Peyer's patch (tissue), 4 donors: Measurements from ENCODE around the gene DCTN3. TPM values are rescaled to one million over a fixed set of nuclear protein-coding genes. Genes with fewer than 3 reads are reported as not detected.

ENCODE experiments used
- DNase-seq, 3 donors: peaks; one replicate each; pipeline ENCODE4 v3.0.0-alpha.2; 2017 to 2019
- H3K27ac ChIP-seq, 4 donors: fragments of 200-600 bp; sonication (generic); one replicate each; pipeline ENCODE4 v1.5.1; 2016 to 2019
- H3K27me3 ChIP-seq, 2 donors: fragments of 200-600 bp; sonication (generic); one replicate each; pipeline ENCODE4 v1.5.1; 2019
- H3K36me3 ChIP-seq, 3 donors: fragments of 200-600 bp; sonication (generic); one replicate each; pipeline ENCODE4 v1.5.1; 2016 to 2019
- H3K4me1 ChIP-seq, 4 donors: fragments of 200-600 bp; sonication (generic); one replicate each; pipeline ENCODE4 v1.5.1; 2016 to 2019
- H3K4me3 ChIP-seq, 4 donors: fragments of 200-600 bp; sonication (generic); 1 replicate in 3 of 4; 2 replicates in 1 of 4; pipeline ENCODE4 v1.5.1; 2016 to 2019; ENCODE audit warnings: mild to moderate bottlenecking in 1 of 4
- H3K9me3 ChIP-seq, 4 donors: fragments of 200-600 bp; sonication (generic); one replicate each; pipeline ENCODE4 v1.5.1; 2016 to 2019; ENCODE audit warnings: mild to moderate bottlenecking in 1 of 4
- CTCF ChIP-seq, 6 experiments: fragments of 450-650 bp in 4 of 6; fragments of 200-600 bp in 2 of 6; sonication (generic) in 1 of 6; IDR thresholded peaks; one replicate each; pipeline ENCODE4 v1.5.1; 2017 to 2019; ENCODE audit warnings: antibody characterized with exemption in 6 of 6, mild to moderate bottlenecking in 3 of 6, moderate library complexity in 1 of 6
- POLR2A ChIP-seq, 2 donors: fragments of 450-650 bp; IDR thresholded peaks; one replicate each; pipeline ENCODE4 v1.5.1; 2017; ENCODE audit warnings: antibody characterized with exemption in 2 of 2, mild to moderate bottlenecking in 2 of 2, moderate library complexity in 2 of 2
- total RNA-seq, 4 donors: library from RNA; depleted of rRNA; stranded (reverse); fragments of >200 nt; gene quantifications; one replicate each; pipeline ENCODE4 v1.1.0, GENCODE V29; 2016

The DCTN3 gene
- total RNA-seq = 10 to 100 TPM; 37.4 to 70.1 (median 47.5) TPM

GRCh38 chr9:34620061-34620994 lies at the start of gene DCTN3:
Gene DCTN3, minus strand, starts transcription at chr9:34620495. Its CDS starts 31 bp downstream, at chr9:34620464.
- DNase-seq = peak; percentile 91 to 98 (median 96)

GRCh38 chr9:34665381-34666250 lies 45.3 kb upstream of the DCTN3 start:
- DNase-seq = peak; percentile 88 to 97 (median 97)
- Histone ChIP-seq H3K9me3 (no peaks in the 10 kb centered on the region), H3K27me3 (no peaks in the 10 kb centered on the region), H3K36me3 (no peaks in the 10 kb centered on the region), H3K27ac (peak overlapping the region; percentile 86 to 98 (median 93)), H3K4me3 (peak overlapping the region; percentile 45 to 86 (median 64)), H3K4me1 (peaks cover 0 to 7% (median 6%) of the 10 kb centered on the region in 4 donors)
- TF ChIP-seq CTCF (IDR thresholded peaks at IDR 0.05) (no peak), POLR2A (IDR thresholded peaks at IDR 0.05) (peak; percentile 90 to 93)

More at GRCh38 chr9:34620061-34620994, at the start of gene DCTN3:
- Histone ChIP-seq H3K4me3 (peak within 1 kb of the TSS; percentile 58 to 73 (median 70)), H3K4me1 (peaks cover 3 to 10% (median 7%) of the 10 kb centered on the region in 4 donors), H3K27ac (peak within 1 kb of the TSS in 3 of 4 donors; percentile 37 to 61 (median 40)), H3K36me3 (peaks cover 0 to 32% (median 0%) of the 10 kb centered on the region in 3 donors), H3K27me3 (peaks cover 3 to 19% of the 10 kb centered on the region in 2 donors), H3K9me3 (no peaks in the 10 kb centered on the region)
- peak; percentile 28 to 49 for TF ChIP-seq POLR2A (IDR thresholded peaks at IDR 0.05)
- TF ChIP-seq CTCF (IDR thresholded peaks at IDR 0.05) = no peak

DNA sequence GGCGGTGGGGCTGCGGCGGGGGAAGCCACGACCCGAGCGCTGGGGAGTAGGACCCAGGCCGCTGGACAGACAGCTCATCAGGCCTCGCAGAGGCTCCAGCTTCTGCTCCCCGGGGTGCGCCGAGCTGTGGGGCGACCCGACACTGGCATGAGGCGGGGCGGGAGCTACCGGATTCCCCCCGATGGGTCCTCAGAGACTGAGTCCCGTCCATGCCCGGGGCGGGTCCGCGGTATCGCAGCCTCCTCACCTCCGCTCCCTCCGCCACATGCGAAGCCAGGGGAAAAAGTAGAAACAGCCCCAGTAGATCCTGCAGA lies 44.7 kb upstream of the DCTN3 start:
- no peak for DNase-seq
- peaks cover 0 to 7% (median 6%) of the 10 kb centered on the region in 4 donors for H3K4me1 ChIP-seq
- H3K4me3 ChIP-seq = peak overlapping the region; percentile 45 to 86 (median 64)
- no peaks in the 10 kb centered on the region for H3K27me3 ChIP-seq
- TF ChIP-seq POLR2A (IDR thresholded peaks at IDR 0.05) (no peak), CTCF (IDR thresholded peaks at IDR 0.05) (no peak)
- H3K36me3 ChIP-seq = no peaks in the 10 kb centered on the region
- no peaks in the 10 kb centered on the region for H3K9me3 ChIP-seq
- peak overlapping the region; percentile 86 to 98 (median 93) for H3K27ac ChIP-seq

DNA sequence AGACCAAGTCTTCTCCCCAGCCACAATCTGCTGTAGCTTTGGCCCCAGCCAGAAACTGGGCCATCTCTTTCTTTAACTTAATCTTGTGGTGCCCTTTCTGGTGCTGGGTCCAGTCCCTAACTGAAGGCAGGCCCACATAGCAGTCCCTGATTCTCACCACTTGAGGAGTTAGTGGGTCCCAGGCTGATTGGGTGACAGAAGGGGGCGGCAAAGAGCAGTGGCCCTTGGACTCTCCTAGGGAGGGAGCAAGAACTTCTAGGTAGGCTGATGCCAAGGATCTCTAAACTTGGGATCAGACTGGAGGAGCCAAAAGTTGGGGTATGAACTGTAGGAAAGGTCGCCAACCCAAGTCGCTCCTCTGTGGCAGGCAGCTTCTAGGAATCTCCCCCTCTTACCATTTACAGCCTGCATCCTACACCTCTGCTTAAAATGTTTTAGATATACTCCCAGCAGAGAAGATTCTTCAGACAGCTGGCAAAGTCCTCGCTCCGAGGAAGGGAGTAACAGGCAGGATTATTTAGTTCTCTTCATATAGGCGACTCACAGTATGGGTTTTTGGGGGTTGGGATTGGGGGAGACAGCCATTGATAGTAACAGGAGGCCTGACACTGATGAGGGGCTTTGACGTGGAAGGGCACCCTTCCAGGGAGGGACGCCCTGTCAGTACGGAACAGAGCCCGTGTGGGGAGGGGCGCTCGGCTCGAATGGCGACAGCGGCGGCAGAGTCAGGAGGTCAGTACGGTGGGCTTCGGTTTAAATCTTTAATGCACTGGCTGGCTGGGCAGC lies 44.2 kb upstream of the DCTN3 start:
- peak in 1 of 2 donors; percentile 14 for TF ChIP-seq POLR2A (IDR thresholded peaks at IDR 0.05)
- peak; percentile 66 to 89 (median 83) for TF ChIP-seq CTCF (IDR thresholded peaks at IDR 0.05)
- peaks cover 0 to 7% (median 6%) of the 10 kb centered on the region in 4 donors for H3K4me1 ChIP-seq
- H3K27me3 ChIP-seq = no peaks in the 10 kb centered on the region
- DNase-seq = peak; percentile 81 to 93 (median 90)
- H3K4me3 ChIP-seq = peak overlapping the region; percentile 45 to 86 (median 64)
- H3K9me3 ChIP-seq = no peaks in the 10 kb centered on the region
- no peaks in the 10 kb centered on the region for H3K36me3 ChIP-seq
- peak overlapping the region; percentile 86 to 98 (median 93) for H3K27ac ChIP-seq

GRCh38 chr9:34663303-34663605 lies 43.0 kb upstream of the DCTN3 start:
- Histone ChIP-seq H3K4me1 (peaks cover 0 to 7% (median 6%) of the 10 kb centered on the region in 4 donors), H3K36me3 (no peaks in the 10 kb centered on the region), H3K9me3 (no peaks in the 10 kb centered on the region), H3K27me3 (no peaks in the 10 kb centered on the region), H3K27ac (peak overlapping the region in 1 of 4 donors; percentile 1), H3K4me3 (no peak overlapping the region)
- TF ChIP-seq CTCF (IDR thresholded peaks at IDR 0.05) (no peak), POLR2A (IDR thresholded peaks at IDR 0.05) (no peak)
- no peak for DNase-seq
